ENCODE data around the gene NFKBIB. TPM values are rescaled to one million over a fixed set of nuclear protein-coding genes. Genes with fewer than 3 reads are reported as not detected.
A peak's percentile ranks its signal among the peaks of the same experiment; 100 is the strongest.

The NFKBIB gene
- 18.0 and 18.7 TPM in 2 replicates for total RNA-seq
- long read RNA-seq, partial matches to known transcripts: 0 of 1 reads
- long read RNA-seq, other reads (novel, unspliced or antisense): 1 of 1 reads

GRCh38 chr19:38899447-38900201 lies at the start of gene NFKBIB, which contains the start of gene SIRT2:
Gene NFKBIB, plus strand, starts transcription at chr19:38899969. Its CDS starts 64 bp downstream, at chr19:38900033.
Gene SIRT2, minus strand, starts transcription at chr19:38899618. Its CDS starts 97 bp downstream, at chr19:38899521.
- peak; percentile 99 for DNase-seq (ENCODE audit: extremely low spot score, unreplicated experiment)
- H3K27me3 Mint-ChIP-seq (ENCODE audit: unreplicated experiment): no peaks in the 10 kb centered on the region
- peaks cover 28% of the 10 kb centered on the region for H3K4me1 Mint-ChIP-seq (ENCODE audit: unreplicated experiment)

GRCh38 chr19:38850436-38850975 lies 49.3 kb upstream of the NFKBIB start:
- Mint-ChIP-seq H3K4me1 (ENCODE audit: unreplicated experiment) (peaks cover 44% of the 10 kb centered on the region), H3K27me3 (ENCODE audit: unreplicated experiment) (no peaks in the 10 kb centered on the region), H3K36me3 (ENCODE audit: unreplicated experiment) (peaks cover 12% of the 10 kb centered on the region), H3K9me3 (ENCODE audit: unreplicated experiment) (no peaks in the 10 kb centered on the region), H3K4me3 (ENCODE audit: unreplicated experiment) (peak overlapping the region; percentile 91), H3K27ac (ENCODE audit: unreplicated experiment) (peak overlapping the region; percentile 98)
- DNase-seq (ENCODE audit: extremely low spot score, unreplicated experiment): peak; percentile 100
- TF ChIP-seq CTCF (IDR thresholded peaks at IDR 0.05): peak; percentile 10

More at GRCh38 chr19:38899447-38900201, at the start of gene NFKBIB, which contains the start of gene SIRT2:
- H3K4me3 Mint-ChIP-seq (ENCODE audit: unreplicated experiment): peak within 1 kb of the TSS; percentile 97
- TF ChIP-seq CTCF (IDR thresholded peaks at IDR 0.05): no peak
- peak within 1 kb of the TSS; percentile 92 for H3K27ac Mint-ChIP-seq (ENCODE audit: unreplicated experiment)
- no peaks in the 10 kb centered on the region for H3K9me3 Mint-ChIP-seq (ENCODE audit: unreplicated experiment)
- no peaks in the 10 kb centered on the region for H3K36me3 Mint-ChIP-seq (ENCODE audit: unreplicated experiment)

GRCh38 chr19:38850976-38851621 lies 48.7 kb upstream of the NFKBIB start:
- peaks cover 6% of the 10 kb centered on the region for H3K36me3 Mint-ChIP-seq (ENCODE audit: unreplicated experiment)
- peak overlapping the region; percentile 85 for H3K4me3 Mint-ChIP-seq (ENCODE audit: unreplicated experiment)
- H3K4me1 Mint-ChIP-seq (ENCODE audit: unreplicated experiment): peaks cover 43% of the 10 kb centered on the region
- DNase-seq (ENCODE audit: extremely low spot score, unreplicated experiment): no peak
- no peaks in the 10 kb centered on the region for H3K27me3 Mint-ChIP-seq (ENCODE audit: unreplicated experiment)
- peak overlapping the region; percentile 98 for H3K27ac Mint-ChIP-seq (ENCODE audit: unreplicated experiment)
- TF ChIP-seq CTCF (IDR thresholded peaks at IDR 0.05): no peak
- no peaks in the 10 kb centered on the region for H3K9me3 Mint-ChIP-seq (ENCODE audit: unreplicated experiment)

GRCh38 chr19:38851622-38852230 lies 48.0 kb upstream of the NFKBIB start:
- Mint-ChIP-seq H3K27me3 (ENCODE audit: unreplicated experiment) (peaks cover 1% of the 10 kb centered on the region), H3K4me1 (ENCODE audit: unreplicated experiment) (peaks cover 43% of the 10 kb centered on the region), H3K36me3 (ENCODE audit: unreplicated experiment) (peaks cover 5% of the 10 kb centered on the region), H3K4me3 (ENCODE audit: unreplicated experiment) (peak overlapping the region; percentile 85), H3K27ac (ENCODE audit: unreplicated experiment) (peak overlapping the region; percentile 98), H3K9me3 (ENCODE audit: unreplicated experiment) (no peaks in the 10 kb centered on the region)
- TF ChIP-seq CTCF (IDR thresholded peaks at IDR 0.05): no peak
- DNase-seq (ENCODE audit: extremely low spot score, unreplicated experiment): peak; percentile 97
